Aortic smooth muscle cell (primary cell): ENCODE data around the gene GLMP. TPM values are rescaled to one million over a fixed set of nuclear protein-coding genes. Genes with fewer than 3 reads are reported as not detected.

Experiments used
- total RNA-seq: library from RNA; depleted of rRNA; stranded (reverse); fragments of >200 nt; gene quantifications from 2 replicates; pipeline ENCODE4 v1.2.3, GENCODE V29; 2014

Gene GLMP
- total RNA-seq: 67.9 and 83.3 TPM in 2 replicates

GRCh38 chr1:156295391-156295947 lies at the start of gene GLMP:
TSS of gene GLMP (minus strand) at chr1:156295679. CDS start at chr1:156295645, 34 bp downstream.

GRCh38 chr1:156338180-156338976 lies 42.9 kb upstream of the GLMP start, which contains the start of the genes CCT3 and TSACC:
TSS of gene CCT3 (minus strand) at chr1:156338292. CDS start at chr1:156338184, 108 bp downstream.
TSS of gene TSACC (plus strand) at chr1:156338526. CDS start at chr1:156339758, 1,232 bp downstream.

GRCh38 chr1:156298852-156299357 lies 3.4 kb upstream of the GLMP start, which contains the start of gene VHLL:
TSS of gene VHLL (minus strand) at chr1:156299307. CDS start at chr1:156299189, 118 bp downstream.

GRCh38 chr1:156284112-156284511 lies 11.4 kb downstream of the GLMP start, which contains the start of gene TMEM79:
TSS of gene TMEM79 (plus strand) at chr1:156284325. CDS start at chr1:156285227, 902 bp downstream.

GRCh38 chr1:156282479-156283222 lies 12.8 kb downstream of the GLMP start, which contains the start of gene SMG5:
TSS of gene SMG5 (minus strand) at chr1:156282825. CDS start at chr1:156282680, 145 bp downstream.

GRCh38 chr1:156247460-156248322 lies 47.8 kb downstream of the GLMP start, which contains the start of gene PAQR6:
TSS of gene PAQR6 (minus strand) at chr1:156248056. CDS start at chr1:156246731, 1,325 bp downstream.

Other genes starting within 250 kb of the GLMP start
- 9.8 and 11.6 TPM in 2 replicates for gene UBQLN4, start 241.9 kb downstream of the GLMP start, total RNA-seq
- gene LAMTOR2, start 240.9 kb downstream of the GLMP start, total RNA-seq: 50.4 and 57.7 TPM in 2 replicates
- gene RAB25, start 234.5 kb downstream of the GLMP start, total RNA-seq: not detected in 2 replicates
- 0.40 and 0.50 TPM in 2 replicates for gene MEX3A, start 213.2 kb downstream of the GLMP start, total RNA-seq
- 2,412 and 2,559 TPM in 2 replicates for gene LMNA, start 181.0 kb downstream of the GLMP start, total RNA-seq
- 3.0 and 6.8 TPM in 2 replicates for gene SEMA4A, start 142.1 kb downstream of the GLMP start, total RNA-seq
- 9.2 and 10.1 TPM in 2 replicates for gene SLC25A44, start 101.6 kb downstream of the GLMP start, total RNA-seq
- 28.5 and 29.5 TPM in 2 replicates for gene PMF1, start 82.7 kb downstream of the GLMP start, total RNA-seq
- 0.13 TPM in 1 of 2 replicates, not detected in the other for gene BGLAP, start 53.5 kb downstream of the GLMP start, total RNA-seq
- 0.26 and 0.44 TPM in 2 replicates for gene PAQR6, start 47.6 kb downstream of the GLMP start, total RNA-seq
- gene SMG5, start 12.9 kb downstream of the GLMP start, total RNA-seq: 31.1 and 35.0 TPM in 2 replicates
- 1.1 and 1.6 TPM in 2 replicates for gene TMEM79, start 11.4 kb downstream of the GLMP start, total RNA-seq
- gene VHLL, start 3.6 kb upstream of the GLMP start, total RNA-seq: 0.26 TPM in 1 of 2 replicates, not detected in the other
- gene CCT3, start 42.6 kb upstream of the GLMP start, total RNA-seq: 291 and 402 TPM in 2 replicates
- gene TSACC, start 42.8 kb upstream of the GLMP start, total RNA-seq: not detected in 2 replicates
- gene RHBG, start 73.5 kb upstream of the GLMP start, total RNA-seq: not detected in 2 replicates
- 6.3 and 13.2 TPM in 2 replicates for gene MEF2D, start 205.1 kb upstream of the GLMP start, total RNA-seq